Nucleus accumbens (tissue), 56 donors: ENCODE measurements around the gene ARG1.
"Not testable (repeated sequence)": the region's sequence is repeated elsewhere in the genome, so short reads cannot be mapped to it uniquely, and the experiment has no call there.

Experiments used
- DNase-seq, 56 donors: peaks; one replicate each; lab custom pipeline; 2025; lab: John Stamatoyannopoulos, UW

ARG1 gene

DNA sequence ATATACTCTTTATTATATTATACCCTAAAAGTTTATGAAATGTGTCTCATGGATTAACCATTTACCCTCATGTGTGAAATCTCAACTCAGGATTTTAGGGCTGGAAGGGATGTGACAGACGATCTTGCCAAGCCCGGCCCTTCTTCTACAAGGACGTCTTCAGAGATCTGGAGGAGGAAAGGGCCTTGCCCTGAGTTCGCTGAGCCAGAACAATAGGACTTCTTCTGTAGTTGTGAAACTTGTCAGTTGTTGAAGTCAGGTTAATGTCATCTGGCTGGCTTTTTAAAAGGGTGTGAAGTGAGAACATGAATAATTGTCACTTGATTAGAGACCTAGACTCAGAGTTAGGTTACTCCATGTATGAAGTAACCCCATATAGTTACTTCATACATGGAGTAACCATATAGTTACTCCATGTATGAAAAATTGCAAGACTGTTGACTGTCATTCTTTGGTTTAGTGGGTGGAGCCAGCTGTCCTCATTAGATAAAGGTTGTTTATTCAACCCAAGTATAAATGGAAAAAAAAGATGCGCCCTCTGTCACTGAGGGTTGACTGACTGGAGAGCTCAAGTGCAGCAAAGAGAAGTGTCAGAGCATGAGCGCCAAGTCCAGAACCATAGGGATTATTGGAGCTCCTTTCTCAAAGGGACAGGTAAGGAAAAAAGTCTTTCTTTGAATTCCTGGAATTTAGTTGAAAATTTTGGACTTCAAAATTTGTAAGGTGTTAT lies at the start of gene ARG1:
TSS of gene ARG1 (plus strand) at position 541 of the 730 bp plus-strand sequence. CDS start at position 598, 57 bp downstream.
- DNase-seq: no peak

DNA sequence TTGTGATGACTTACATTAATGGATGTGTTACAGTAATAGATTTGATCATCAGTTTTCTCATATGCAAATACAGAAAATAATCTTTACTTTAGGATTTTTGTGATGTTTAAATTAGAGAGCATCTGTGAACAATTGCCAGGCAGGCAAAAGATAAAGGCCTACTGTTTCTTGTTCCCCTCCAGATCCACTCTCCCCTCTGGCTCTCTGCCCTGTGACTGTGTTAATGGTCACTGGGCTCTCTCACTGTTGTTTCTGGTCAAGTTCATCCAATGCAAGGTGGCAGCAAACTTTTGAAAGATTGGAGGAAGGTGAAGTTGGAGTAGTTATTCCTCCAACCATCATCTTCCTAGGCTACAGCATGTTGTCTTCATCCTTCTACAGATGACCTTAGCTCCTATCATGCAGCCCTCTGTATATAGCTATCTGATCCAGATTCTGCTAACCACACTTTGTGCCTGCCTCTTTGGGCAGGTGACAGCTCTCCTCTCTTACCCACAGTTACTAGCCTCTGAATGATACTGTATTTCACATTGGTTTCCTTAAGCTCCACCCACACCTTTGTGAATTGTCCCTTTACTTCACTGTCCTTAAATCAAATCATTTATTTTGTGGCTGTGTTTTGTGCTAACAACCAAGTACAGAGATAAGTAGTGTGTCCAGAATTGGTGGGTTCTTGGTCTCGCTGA lies 48.9 kb upstream of the ARG1 start:
- peak in 7 of 56 donors; percentile 4 to 23 (median 14) for DNase-seq

DNA sequence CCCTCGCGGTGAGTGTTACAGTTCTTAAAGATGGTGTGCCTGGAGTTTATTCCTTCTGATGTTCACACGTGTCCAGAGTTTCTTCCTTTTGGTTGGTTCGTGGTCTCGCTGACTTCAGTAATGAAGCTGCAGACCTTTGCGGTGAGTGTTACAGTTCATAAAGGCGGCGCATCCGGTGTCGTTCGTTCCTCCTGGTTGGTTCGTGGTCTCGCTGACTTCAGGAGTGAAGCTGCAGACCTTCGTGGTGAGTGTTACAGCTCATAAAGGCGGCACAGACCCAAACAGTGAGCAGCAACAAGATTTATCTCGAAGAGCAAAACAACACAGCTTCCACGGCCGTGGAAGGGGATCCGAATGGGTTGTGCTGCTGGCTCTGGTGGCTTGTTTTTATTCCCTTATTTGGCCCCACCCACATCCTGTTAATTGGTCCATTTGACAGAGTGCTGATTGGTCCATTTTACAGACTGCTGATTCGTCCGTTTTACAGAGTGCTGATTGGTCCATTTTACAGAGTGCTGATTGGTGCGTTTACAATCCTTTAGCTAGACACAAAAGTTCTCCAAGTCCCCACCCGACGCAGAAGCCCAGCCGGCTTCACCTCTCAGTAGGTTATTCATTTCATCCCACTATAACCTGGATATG lies 48.2 kb upstream of the ARG1 start:
- DNase-seq: no peak

DNA sequence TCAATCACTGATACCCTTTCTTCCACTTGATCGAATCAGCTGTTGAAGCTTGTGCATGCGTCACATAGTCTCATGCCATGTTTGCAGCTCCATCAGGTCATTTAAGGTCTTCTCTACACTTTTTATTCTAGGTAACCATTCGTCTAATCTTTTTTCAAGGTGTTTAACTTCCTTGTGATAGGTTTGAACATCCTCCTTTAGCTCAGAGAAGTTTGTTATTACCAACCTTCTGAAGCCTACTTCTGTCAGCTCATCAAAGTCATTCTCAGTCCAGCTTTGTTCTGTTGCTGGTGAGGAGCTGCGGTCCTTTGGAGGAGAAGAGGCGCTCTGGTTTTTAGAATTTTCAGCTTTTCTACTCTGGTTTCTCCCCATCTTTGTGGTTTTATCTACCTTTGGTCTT lies 42.1 kb upstream of the ARG1 start:
- DNase-seq: not testable (repeated sequence)

DNA sequence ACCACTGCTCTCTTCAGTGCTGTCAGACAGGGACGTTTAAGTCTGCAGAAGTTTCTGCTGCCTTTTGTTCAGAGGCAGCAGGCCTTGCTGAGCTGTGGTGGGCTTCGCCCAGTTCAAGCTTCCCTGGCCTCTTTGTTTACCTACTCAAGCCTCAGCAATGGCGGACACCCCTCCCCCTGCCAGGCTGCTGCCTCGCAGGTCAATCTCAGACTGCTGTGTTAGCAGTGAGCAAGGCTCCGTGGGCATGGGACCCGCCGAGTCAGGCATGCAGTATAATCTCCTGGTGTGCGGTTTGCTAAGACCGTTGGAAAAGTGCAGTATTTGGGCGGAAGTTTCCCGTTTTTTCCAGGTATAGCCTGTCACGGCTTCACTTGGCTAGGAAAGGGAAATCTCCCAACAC lies 41.3 kb upstream of the ARG1 start:
- DNase-seq: not testable (repeated sequence)

DNA sequence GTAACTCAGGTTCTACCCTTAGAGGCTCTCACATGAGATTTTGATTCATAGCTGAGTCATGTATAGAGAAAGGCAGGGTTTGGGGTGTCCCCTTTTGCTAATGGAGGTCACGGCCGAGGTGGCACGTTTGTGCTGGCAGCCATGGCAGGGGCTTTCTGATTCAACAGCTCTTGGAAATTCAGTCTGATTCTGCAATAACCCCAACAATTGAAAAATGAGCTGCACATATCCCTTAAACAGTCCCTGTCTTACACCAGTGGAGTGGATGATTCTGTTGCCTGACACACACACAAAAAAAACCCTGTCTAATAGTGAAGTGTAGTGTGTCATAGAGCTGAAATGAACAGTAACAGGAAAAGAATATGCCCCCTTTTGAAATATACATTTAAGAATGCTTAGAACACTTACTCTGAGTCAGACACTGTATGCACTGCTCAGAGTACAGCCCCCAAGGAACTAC lies 40.4 kb upstream of the ARG1 start:
- no peak for DNase-seq

DNA sequence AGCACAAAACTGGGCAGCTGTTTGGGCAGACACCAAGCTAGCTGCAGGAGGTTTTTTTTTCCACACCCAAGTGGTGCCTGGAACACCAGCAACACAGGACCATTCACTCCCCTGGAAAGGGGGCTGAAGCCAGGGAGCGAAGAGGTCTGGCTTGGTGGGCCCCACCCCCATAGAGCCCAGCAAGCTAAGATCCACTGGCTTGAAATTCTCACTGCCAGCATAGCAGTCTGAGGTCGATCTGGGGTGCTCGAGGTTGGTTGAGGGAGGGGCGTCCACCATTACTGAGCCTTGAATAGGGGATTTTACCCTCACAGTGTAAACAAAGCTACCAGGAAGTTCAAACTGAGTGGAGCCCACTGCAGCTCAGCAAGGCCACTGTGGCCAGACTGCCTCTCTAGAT lies 34.4 kb upstream of the ARG1 start:
- not testable (repeated sequence) for DNase-seq

DNA sequence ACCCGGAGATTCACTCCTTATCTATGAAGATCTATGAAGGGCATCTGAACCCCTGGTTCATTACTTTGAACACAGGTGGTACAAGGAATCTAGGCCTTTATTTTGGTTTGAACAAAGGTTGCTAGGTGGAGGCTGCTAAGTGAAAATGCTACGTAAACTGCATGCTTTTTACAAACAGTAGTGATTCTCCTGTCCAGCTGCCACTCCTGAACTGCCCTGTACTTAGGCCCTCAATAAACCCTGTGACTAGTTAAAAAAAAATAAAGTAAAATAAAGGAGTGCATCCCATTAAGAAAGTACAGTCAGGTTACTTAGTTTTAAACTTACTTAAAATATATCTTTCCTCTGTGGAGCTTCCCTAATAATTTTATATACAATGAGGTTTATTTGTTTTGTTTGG lies 27.7 kb upstream of the ARG1 start:
- DNase-seq: no peak

DNA sequence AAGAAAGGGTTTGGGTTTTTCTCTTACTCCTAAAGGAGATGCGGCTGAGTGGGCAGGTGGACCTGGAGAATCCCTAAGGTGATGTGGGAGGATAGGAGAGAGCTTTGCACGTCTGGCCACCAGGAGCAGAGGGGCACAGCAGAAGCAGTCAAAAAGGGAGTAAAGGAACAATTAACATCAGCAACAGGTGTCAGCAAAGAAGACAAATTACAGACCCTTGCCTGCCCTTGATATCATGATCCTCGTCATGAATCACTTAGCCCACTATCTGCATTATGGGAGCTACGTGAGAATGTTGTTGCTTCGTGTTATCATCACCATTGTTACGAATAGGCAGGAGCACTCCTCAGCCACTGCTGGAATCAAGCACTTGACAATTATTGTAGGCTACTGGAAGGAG lies 25.5 kb upstream of the ARG1 start:
- DNase-seq: no peak

DNA sequence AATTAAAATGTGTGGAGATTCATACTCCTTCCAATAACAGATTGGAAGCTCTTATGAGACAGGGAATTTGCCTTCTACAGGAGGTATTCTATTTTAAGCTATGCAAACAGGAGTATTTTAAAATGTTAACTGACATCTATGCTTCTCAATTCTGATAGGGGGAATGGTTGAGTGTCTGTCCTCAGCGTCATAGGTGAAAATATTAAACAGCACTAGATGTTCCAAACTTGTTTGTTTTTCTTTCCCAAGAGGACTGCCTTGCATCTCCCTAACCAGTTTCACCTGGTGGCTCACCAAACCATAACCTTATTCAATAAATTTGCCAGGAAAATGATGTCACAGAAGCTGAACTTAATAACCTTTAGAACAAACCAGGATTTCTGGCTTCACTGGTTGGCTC lies 24.6 kb upstream of the ARG1 start:
- DNase-seq: no peak

DNA sequence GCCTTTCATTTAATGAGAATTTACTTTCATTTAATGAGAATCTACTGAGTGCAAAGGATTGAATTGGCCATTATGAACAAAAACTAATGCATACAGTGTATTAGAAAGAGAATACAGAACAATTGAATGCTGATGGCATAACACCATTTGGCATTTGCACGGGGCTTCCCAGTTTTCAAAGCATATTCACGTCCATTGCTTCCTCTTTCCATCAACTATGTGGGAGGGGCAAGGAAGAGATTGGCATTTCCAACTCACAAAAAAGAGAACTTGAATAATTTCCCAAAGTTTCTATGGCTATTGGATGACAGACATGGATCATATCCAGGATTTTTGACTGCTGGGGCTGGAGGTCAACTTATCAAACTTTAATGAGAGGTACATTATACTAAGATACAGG lies 23.2 kb upstream of the ARG1 start:
- no peak for DNase-seq

DNA sequence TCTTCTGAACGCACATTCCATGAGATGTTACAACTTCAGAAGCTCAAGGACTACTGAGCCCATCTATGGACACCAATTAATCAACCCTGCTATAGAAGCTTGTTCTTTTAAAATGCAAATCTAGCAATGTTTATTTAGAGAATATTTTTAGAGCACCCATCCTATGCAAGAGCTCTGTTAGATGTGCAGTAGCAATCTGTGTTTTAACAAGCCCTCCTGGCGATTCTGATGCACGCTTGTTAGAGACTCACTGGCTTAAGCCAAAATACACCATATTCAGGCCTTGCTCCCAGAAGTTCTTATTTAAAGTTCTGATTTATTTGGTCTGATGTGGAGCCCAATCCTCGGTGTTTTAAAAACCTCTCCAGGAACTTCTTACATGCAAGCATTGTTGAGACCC lies 21.1 kb upstream of the ARG1 start:
- DNase-seq: no peak

DNA sequence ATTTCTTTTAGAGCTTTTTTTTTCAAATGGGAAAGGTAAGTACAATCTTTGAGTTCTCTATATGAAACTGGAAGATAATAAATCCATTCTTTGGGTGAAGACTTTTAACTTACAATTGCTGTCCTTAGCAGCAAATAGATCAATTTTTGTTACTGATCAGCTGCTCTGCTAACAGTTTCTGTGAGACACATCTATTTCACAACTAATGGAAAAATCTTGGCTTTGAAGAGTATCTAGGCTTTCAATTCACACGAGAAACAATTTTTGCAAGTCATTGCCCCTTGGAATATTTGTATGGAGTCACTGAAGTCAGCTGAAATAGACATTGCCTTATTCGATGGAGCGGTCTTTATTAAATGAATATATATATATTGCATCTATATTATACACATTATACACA lies 20.5 kb upstream of the ARG1 start:
- no peak for DNase-seq

DNA sequence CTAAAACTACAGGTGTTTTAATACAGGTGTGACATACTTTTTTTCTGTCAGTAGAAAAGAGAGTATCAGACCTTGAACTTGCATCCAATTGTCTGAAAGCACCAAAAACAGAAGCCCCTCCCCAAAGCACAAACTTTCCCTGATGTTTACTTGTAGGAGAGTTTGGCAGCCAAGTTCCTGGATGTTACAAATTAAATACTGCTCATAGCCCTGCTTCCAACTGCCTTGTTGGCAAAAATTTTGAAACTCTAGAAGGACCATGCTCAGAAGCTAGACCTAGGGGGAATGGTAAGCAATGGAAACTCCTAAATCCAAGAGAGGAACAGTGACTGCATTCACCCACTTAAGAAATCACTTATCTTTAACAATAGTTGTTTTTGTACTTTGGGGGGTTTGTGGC lies 17.0 kb upstream of the ARG1 start:
- DNase-seq: no peak

DNA sequence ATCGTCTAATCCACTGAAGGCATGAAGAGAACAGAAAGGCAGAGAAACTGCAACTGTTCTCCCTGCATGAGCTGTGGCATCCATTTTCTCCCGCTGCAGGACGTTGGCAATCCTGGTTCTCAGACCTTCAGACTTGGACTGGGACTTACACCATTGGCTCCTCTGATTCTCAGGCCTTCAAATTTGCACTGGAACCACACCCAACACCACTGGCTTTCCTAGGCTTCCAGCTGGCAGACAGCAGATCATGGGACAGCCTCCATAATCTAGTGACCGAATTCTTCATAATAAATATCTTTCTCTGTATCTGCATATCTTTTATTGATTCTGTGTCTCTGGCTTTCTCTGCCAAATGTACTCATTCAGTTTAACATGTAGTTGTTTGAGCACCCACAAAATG lies 14.1 kb upstream of the ARG1 start:
- no peak for DNase-seq

DNA sequence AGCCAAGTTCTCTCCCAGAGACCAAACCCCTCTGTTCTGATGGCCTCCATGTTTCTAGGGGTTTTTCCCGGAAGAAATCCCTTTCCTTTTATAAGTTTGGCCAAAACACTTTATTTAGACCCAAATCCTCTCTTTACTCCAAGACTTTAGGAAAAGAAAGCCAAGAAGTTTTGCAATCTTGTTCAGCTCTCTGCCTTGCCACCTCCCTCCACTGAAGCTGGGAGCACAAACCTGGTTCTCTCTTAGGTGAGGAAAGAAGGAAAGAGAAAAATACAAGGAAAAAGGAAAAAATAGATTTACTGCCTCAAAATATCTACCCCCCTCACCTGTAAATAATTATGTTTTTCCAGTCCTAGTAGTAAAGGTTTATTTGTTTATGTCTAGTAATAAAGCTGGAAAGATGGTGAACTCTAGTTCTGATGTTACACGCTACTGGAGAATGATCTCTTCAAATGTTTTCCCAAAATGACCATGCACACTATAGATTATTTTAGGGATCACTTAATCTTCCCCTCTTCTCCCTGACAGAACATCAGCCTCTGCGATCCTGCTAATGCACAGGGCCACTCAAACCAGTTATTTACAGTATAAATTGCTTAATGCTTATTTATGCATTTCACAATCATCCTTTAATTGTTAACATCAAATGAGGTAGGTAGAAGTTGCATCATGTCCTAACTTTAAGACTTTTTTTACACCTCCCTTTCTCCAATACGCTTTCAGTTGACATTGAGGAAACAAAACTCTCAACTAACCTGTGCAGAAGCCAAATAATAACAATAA lies 10.9 kb upstream of the ARG1 start:
- DNase-seq: no peak

DNA sequence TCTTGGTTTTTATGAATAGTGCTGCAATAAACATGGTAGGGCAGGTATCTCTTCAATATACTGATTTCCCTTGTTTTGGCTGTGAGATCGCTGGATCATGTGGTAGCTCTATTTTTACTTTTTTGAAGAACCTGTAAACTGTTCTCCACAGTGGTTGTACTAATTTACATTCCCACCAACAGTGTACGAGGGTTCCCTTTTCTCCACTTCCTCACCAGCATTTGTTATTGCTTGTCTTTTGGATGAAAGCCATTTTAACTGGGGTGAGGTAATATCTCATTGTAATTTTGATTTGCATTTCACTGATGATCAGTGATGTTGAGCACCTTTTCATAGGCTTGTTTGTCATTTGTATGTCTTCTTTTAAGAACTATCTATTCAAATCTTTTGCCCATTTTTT lies 8.0 kb upstream of the ARG1 start:
- no peak for DNase-seq

DNA sequence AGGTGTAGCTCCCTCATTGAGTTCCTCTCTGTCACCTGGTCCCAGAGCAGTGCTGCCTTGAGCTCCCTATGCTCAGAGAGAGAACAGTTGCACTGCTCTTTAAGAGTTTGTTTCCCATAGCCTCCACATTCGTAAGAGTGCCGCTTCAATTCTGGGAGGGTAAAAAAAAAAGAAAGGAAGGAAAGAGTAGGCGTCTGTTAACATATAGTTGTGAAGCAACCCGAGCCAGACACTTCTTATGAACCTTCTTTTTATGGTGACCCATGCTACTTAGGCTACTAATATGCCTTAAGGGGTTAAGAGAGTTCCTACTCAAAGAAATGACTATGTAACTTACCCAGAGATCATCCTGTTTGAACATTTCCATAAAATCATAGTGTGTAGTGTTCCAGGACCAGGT lies 4.3 kb upstream of the ARG1 start:
- no peak for DNase-seq

DNA sequence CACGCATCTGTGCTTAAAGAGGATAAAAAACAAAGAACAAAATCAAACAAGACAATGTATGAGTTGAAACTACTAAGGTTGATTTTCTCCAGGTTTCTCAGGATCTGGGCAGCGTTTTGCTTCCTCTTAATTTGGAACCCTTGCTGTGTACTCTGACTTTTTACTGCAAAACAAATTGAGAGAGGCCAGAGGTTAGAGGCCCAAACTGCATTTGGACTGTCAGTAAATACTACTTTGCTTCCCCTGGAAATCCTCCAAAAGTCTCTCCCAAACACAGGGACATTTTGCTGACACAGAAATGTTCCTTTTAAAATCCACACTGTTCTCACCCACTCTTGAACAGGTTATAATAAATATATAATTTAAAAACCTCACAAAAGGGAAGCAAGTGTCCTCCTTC lies 1.1 kb downstream of the ARG1 start:
- DNase-seq: no peak

DNA sequence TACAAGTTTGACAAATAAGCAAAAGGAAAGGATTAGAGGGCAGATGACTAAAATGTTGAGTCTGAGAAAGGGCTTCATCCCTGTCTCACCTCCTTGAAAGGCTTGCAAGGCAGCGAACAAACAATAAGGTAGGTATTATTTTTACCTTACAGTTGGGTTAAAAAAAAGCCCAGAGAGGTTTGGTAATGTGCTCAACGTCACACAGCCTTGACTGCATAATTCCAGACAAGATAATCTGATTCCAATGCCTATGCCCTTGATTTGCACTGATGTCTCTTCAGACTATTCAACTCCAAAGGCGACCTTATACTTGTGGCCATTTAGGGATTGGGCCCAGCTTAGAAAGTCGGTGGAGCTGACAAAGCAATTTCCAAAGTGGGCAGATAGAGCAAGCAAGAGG lies 1.7 kb downstream of the ARG1 start:
- no peak for DNase-seq
